ENCODE results near the gene EFCC1. TPM values are rescaled to one million over a fixed set of nuclear protein-coding genes. Genes with fewer than 3 reads are reported as not detected.
A peak's percentile ranks its signal among the peaks of the same experiment; 100 is the strongest.

The EFCC1 gene
- total RNA-seq, 2 donors from 2014 or later = 0.21 TPM; not detected in 1

- DNase-seq (ENCODE audit: low spot score) (no peak), ATAC-seq (no peak)
- no peak overlapping the region for H3K27ac Mint-ChIP-seq
- H3K36me3 Mint-ChIP-seq = no peaks in the 10 kb centered on the region
- peaks cover 28 to 29% of the 10 kb centered on the region in 2 donors for H3K4me1 Mint-ChIP-seq (ENCODE audit: low read depth in 2 of 2)
- peaks cover 26 to 36% of the 10 kb centered on the region in 2 donors for H3K27me3 Mint-ChIP-seq
- H3K4me3 Mint-ChIP-seq = no peak overlapping the region
- H3K9me3 Mint-ChIP-seq = no peaks in the 10 kb centered on the region
Measured at GRCh38 chr3:129000742-129001100, 383 bp upstream of the EFCC1 start.

GRCh38 chr3:129001806-129002572, 885 bp downstream of the EFCC1 start:
- Mint-ChIP-seq H3K9me3 (no peaks in the 10 kb centered on the region), H3K27ac (no peak overlapping the region), H3K27me3 (peaks cover 26 to 36% of the 10 kb centered on the region in 2 donors), H3K4me3 (peak overlapping the region; percentile 69), H3K36me3 (no peaks in the 10 kb centered on the region), H3K4me1 (ENCODE audit: low read depth in 2 of 2) (peaks cover 28 to 29% of the 10 kb centered on the region in 2 donors)
- ATAC-seq = peak; percentile 56 to 60
- DNase-seq (ENCODE audit: low spot score) = no peak

GRCh38 chr3:129002573-129003569, 1.8 kb downstream of the EFCC1 start:
- no peak overlapping the region for H3K27ac Mint-ChIP-seq
- H3K4me3 Mint-ChIP-seq = peak overlapping the region; percentile 69
- H3K27me3 Mint-ChIP-seq = peaks cover 26 to 36% of the 10 kb centered on the region in 2 donors
- H3K4me1 Mint-ChIP-seq (ENCODE audit: low read depth in 2 of 2) = peaks cover 29 to 31% of the 10 kb centered on the region in 2 donors
- H3K9me3 Mint-ChIP-seq = no peaks in the 10 kb centered on the region
- DNase-seq (ENCODE audit: low spot score) (no peak), ATAC-seq (no peak)
- H3K36me3 Mint-ChIP-seq = no peaks in the 10 kb centered on the region

GRCh38 chr3:129003578-129004112, 2.5 kb downstream of the EFCC1 start:
- peaks cover 26 to 36% of the 10 kb centered on the region in 2 donors for H3K27me3 Mint-ChIP-seq
- H3K4me3 Mint-ChIP-seq = peak overlapping the region; percentile 69
- H3K36me3 Mint-ChIP-seq = no peaks in the 10 kb centered on the region
- no peaks in the 10 kb centered on the region for H3K9me3 Mint-ChIP-seq
- DNase-seq (ENCODE audit: low spot score) = no peak
- ATAC-seq = peak; percentile 59 to 79
- peaks cover 29 to 31% of the 10 kb centered on the region in 2 donors for H3K4me1 Mint-ChIP-seq (ENCODE audit: low read depth in 2 of 2)
- H3K27ac Mint-ChIP-seq = no peak overlapping the region

GRCh38 chr3:129004639-129005295, 3.7 kb downstream of the EFCC1 start:
- Mint-ChIP-seq H3K4me1 (ENCODE audit: low read depth in 2 of 2) (peaks cover 29 to 31% of the 10 kb centered on the region in 2 donors), H3K36me3 (no peaks in the 10 kb centered on the region), H3K27me3 (peaks cover 26 to 36% of the 10 kb centered on the region in 2 donors), H3K9me3 (no peaks in the 10 kb centered on the region), H3K27ac (peak overlapping the region in 1 of 2 donors; percentile 5), H3K4me3 (peak overlapping the region; percentile 32)
- ATAC-seq (no peak), DNase-seq (ENCODE audit: low spot score) (no peak)

- no peak overlapping the region for H3K27ac Mint-ChIP-seq
Measured at GRCh38 chr3:129005526-129006303, 4.6 kb downstream of the EFCC1 start.

GRCh38 chr3:129006864-129007263, 5.8 kb downstream of the EFCC1 start:
- H3K9me3 Mint-ChIP-seq = no peaks in the 10 kb centered on the region
- peaks cover 19 to 26% of the 10 kb centered on the region in 2 donors for H3K27me3 Mint-ChIP-seq
- no peak overlapping the region for H3K27ac Mint-ChIP-seq
- ATAC-seq (no peak), DNase-seq (ENCODE audit: low spot score) (no peak)
- H3K36me3 Mint-ChIP-seq = no peaks in the 10 kb centered on the region
- no peak overlapping the region for H3K4me3 Mint-ChIP-seq
- peaks cover 25 to 31% of the 10 kb centered on the region in 2 donors for H3K4me1 Mint-ChIP-seq (ENCODE audit: low read depth in 2 of 2)

More at GRCh38 chr3:129005526-129006303, 4.6 kb downstream of the EFCC1 start:
- DNase-seq (ENCODE audit: low spot score) (no peak), ATAC-seq (no peak)
- Mint-ChIP-seq H3K9me3 (no peaks in the 10 kb centered on the region), H3K27me3 (peaks cover 20 to 27% of the 10 kb centered on the region in 2 donors), H3K4me1 (ENCODE audit: low read depth in 2 of 2) (peaks cover 27 to 31% of the 10 kb centered on the region in 2 donors), H3K36me3 (no peaks in the 10 kb centered on the region), H3K4me3 (no peak overlapping the region)

GRCh38 chr3:129007792-129008191, 6.7 kb downstream of the EFCC1 start:
- no peaks in the 10 kb centered on the region for H3K36me3 Mint-ChIP-seq
- no peak overlapping the region for H3K4me3 Mint-ChIP-seq
- peaks cover 17 to 23% of the 10 kb centered on the region in 2 donors for H3K4me1 Mint-ChIP-seq (ENCODE audit: low read depth in 2 of 2)
- H3K27me3 Mint-ChIP-seq = peaks cover 11 to 17% of the 10 kb centered on the region in 2 donors
- no peak for DNase-seq (ENCODE audit: low spot score)
- no peaks in the 10 kb centered on the region for H3K9me3 Mint-ChIP-seq
- ATAC-seq = no peak
- H3K27ac Mint-ChIP-seq = no peak overlapping the region

- H3K4me1 Mint-ChIP-seq (ENCODE audit: low read depth in 2 of 2) = peaks cover 7 to 16% of the 10 kb centered on the region in 2 donors
- H3K4me3 Mint-ChIP-seq = no peak overlapping the region
- no peak overlapping the region for H3K27ac Mint-ChIP-seq
- H3K27me3 Mint-ChIP-seq = peaks cover 3 to 7% of the 10 kb centered on the region in 2 donors
- H3K36me3 Mint-ChIP-seq = no peaks in the 10 kb centered on the region
- DNase-seq (ENCODE audit: low spot score) = no peak
- H3K9me3 Mint-ChIP-seq = no peaks in the 10 kb centered on the region
- ATAC-seq = no peak
Measured at GRCh38 chr3:129009266-129009665, 8.2 kb downstream of the EFCC1 start.

GRCh38 chr3:129010310-129010956, 9.3 kb downstream of the EFCC1 start:
- ATAC-seq (no peak), DNase-seq (ENCODE audit: low spot score) (no peak)
- Mint-ChIP-seq H3K27ac (no peak overlapping the region), H3K36me3 (no peaks in the 10 kb centered on the region), H3K9me3 (no peaks in the 10 kb centered on the region), H3K4me1 (ENCODE audit: low read depth in 2 of 2) (peaks cover 9 to 12% of the 10 kb centered on the region in 2 donors), H3K4me3 (no peak overlapping the region), H3K27me3 (no peaks in the 10 kb centered on the region)

GRCh38 chr3:129013491-129013891, 12.4 kb downstream of the EFCC1 start:
- ATAC-seq = no peak
- DNase-seq (ENCODE audit: low spot score) = no peak
- Mint-ChIP-seq H3K4me3 (no peak overlapping the region), H3K27ac (peak overlapping the region in 1 of 2 donors; percentile 38), H3K4me1 (ENCODE audit: low read depth in 2 of 2) (peaks cover 24 to 28% of the 10 kb centered on the region in 2 donors), H3K27me3 (no peaks in the 10 kb centered on the region), H3K9me3 (no peaks in the 10 kb centered on the region), H3K36me3 (no peaks in the 10 kb centered on the region)

GRCh38 chr3:129014148-129014547, 13.0 kb downstream of the EFCC1 start:
- ATAC-seq = no peak

More at GRCh38 chr3:129014148-129014547, 13.0 kb downstream of the EFCC1 start:
- no peaks in the 10 kb centered on the region for H3K36me3 Mint-ChIP-seq
- peak overlapping the region; percentile 88 for H3K4me3 Mint-ChIP-seq
- H3K27ac Mint-ChIP-seq = peak overlapping the region; percentile 98 to 99
- peaks cover 29 to 32% of the 10 kb centered on the region in 2 donors for H3K4me1 Mint-ChIP-seq (ENCODE audit: low read depth in 2 of 2)
- H3K27me3 Mint-ChIP-seq = no peaks in the 10 kb centered on the region
- DNase-seq (ENCODE audit: low spot score) = no peak
- H3K9me3 Mint-ChIP-seq = no peaks in the 10 kb centered on the region
